ENCODE measurements around the gene CCKAR.

CCKAR gene

GRCh38 chr4:26459756-26460530 lies 30.3 kb downstream of the CCKAR start:
- DNase-seq (ENCODE audit: low spot score), result no peak

- peak; percentile 76 for DNase-seq (ENCODE audit: low spot score)
These were observed 31.1 kb downstream of the CCKAR start for GRCh38 chr4:26459054-26459755.

- DNase-seq (ENCODE audit: low spot score), result no peak
These were observed 32.1 kb downstream of the CCKAR start for GRCh38 chr4:26458157-26458561.

GRCh38 chr4:26457412-26457811 lies 32.9 kb downstream of the CCKAR start:
- no peak for DNase-seq (ENCODE audit: low spot score)

GRCh38 chr4:26455571-26455970 lies 34.7 kb downstream of the CCKAR start:
- no peak for DNase-seq (ENCODE audit: low spot score)

GRCh38 chr4:26454961-26455360 lies 35.3 kb downstream of the CCKAR start:
- DNase-seq (ENCODE audit: low spot score), result no peak

GRCh38 chr4:26452565-26453531 lies 37.4 kb downstream of the CCKAR start:
- no peak for DNase-seq (ENCODE audit: low spot score)

- no peak for DNase-seq (ENCODE audit: low spot score)
These were observed 38.7 kb downstream of the CCKAR start for GRCh38 chr4:26451597-26451996.

- no peak for DNase-seq (ENCODE audit: low spot score)
These were observed 39.9 kb downstream of the CCKAR start for GRCh38 chr4:26450418-26450817.

GRCh38 chr4:26447378-26447777 lies 42.9 kb downstream of the CCKAR start:
- no peak for DNase-seq (ENCODE audit: low spot score)

- no peak for DNase-seq (ENCODE audit: low spot score)
These were observed 48.5 kb downstream of the CCKAR start for GRCh38 chr4:26441771-26442170.

- DNase-seq (ENCODE audit: low spot score), result no peak
These were observed 49.2 kb downstream of the CCKAR start for GRCh38 chr4:26441102-26441501.

GRCh38 chr4:26434030-26434639 lies 56.1 kb downstream of the CCKAR start:
- DNase-seq (ENCODE audit: low spot score), result no peak

GRCh38 chr4:26433556-26433955 lies 56.7 kb downstream of the CCKAR start:
- no peak for DNase-seq (ENCODE audit: low spot score)

- DNase-seq (ENCODE audit: low spot score), result no peak
These were observed 57.9 kb downstream of the CCKAR start for GRCh38 chr4:26432419-26432818.

GRCh38 chr4:26431461-26432180 lies 58.7 kb downstream of the CCKAR start:
- DNase-seq (ENCODE audit: low spot score), result no peak
